ENCODE data around the gene TOR1A.

The TOR1A gene

GRCh38 chr9:129823935-129824601 is at the start of gene TOR1A:
Gene TOR1A (minus strand): TSS chr9:129824136. CDS start chr9:129824085, 51 bp downstream.
- peak; percentile 86 to 94 for DNase-seq (ENCODE audit: low read depth in 2 of 2)

- no peak for DNase-seq (ENCODE audit: low read depth in 2 of 2)
These were observed 47.1 kb upstream of the TOR1A start for GRCh38 chr9:129871046-129871445.

- DNase-seq (ENCODE audit: low read depth in 2 of 2): no peak
These were observed 45.9 kb upstream of the TOR1A start for GRCh38 chr9:129869585-129870501.

- DNase-seq (ENCODE audit: low read depth in 2 of 2): peak; percentile 68 to 72
These were observed 45.0 kb upstream of the TOR1A start for GRCh38 chr9:129868872-129869486.

- DNase-seq (ENCODE audit: low read depth in 2 of 2): no peak
These were observed 44.3 kb upstream of the TOR1A start for GRCh38 chr9:129868023-129868871.

- DNase-seq (ENCODE audit: low read depth in 2 of 2): no peak
These were observed 43.4 kb upstream of the TOR1A start for GRCh38 chr9:129867136-129868022.

- DNase-seq (ENCODE audit: low read depth in 2 of 2): no peak
These were observed 42.6 kb upstream of the TOR1A start for GRCh38 chr9:129866394-129867135.

- DNase-seq (ENCODE audit: low read depth in 2 of 2): no peak
These were observed 41.9 kb upstream of the TOR1A start for GRCh38 chr9:129865668-129866320.

- DNase-seq (ENCODE audit: low read depth in 2 of 2): no peak
These were observed 41.2 kb upstream of the TOR1A start for GRCh38 chr9:129864991-129865647.

GRCh38 chr9:129863059-129863690 is 39.2 kb upstream of the TOR1A start:
- peak; percentile 66 to 68 for DNase-seq (ENCODE audit: low read depth in 2 of 2)

- DNase-seq (ENCODE audit: low read depth in 2 of 2): no peak
These were observed 37.5 kb upstream of the TOR1A start for GRCh38 chr9:129861447-129861827.

GRCh38 chr9:129860653-129861446 is 36.9 kb upstream of the TOR1A start:
- no peak for DNase-seq (ENCODE audit: low read depth in 2 of 2)

GRCh38 chr9:129858167-129858962 is 34.4 kb upstream of the TOR1A start:
- DNase-seq (ENCODE audit: low read depth in 2 of 2): no peak

- DNase-seq (ENCODE audit: low read depth in 2 of 2): no peak
These were observed 33.3 kb upstream of the TOR1A start for GRCh38 chr9:129857207-129857606.

GRCh38 chr9:129854588-129855110 is 30.7 kb upstream of the TOR1A start:
- no peak for DNase-seq (ENCODE audit: low read depth in 2 of 2)

- no peak for DNase-seq (ENCODE audit: low read depth in 2 of 2)
These were observed 29.7 kb upstream of the TOR1A start for GRCh38 chr9:129853614-129854013.

Measured in stimulated activated CD8-positive, alpha-beta memory T cell treated with anti-CD3 and anti-CD28 coated beads, Interleukin-2, amount 100 ng/mL, for 48 hours (primary cell).